DMS153 (cell line): ENCODE data around the gene LMOD3.

Source experiments
- DNase-seq: peaks from one replicate; lab custom pipeline; 2025; lab: John Stamatoyannopoulos, UW

Gene LMOD3

GRCh38 chr3:69122403-69122802 lies at the start of gene LMOD3:
LMOD3 (minus strand) TSS chr3:69122595; CDS start chr3:69122386, 209 bp downstream.
- no peak for DNase-seq

- DNase-seq, result no peak
Observed at GRCh38 chr3:69172058-69172457, 49.7 kb upstream of the LMOD3 start.

- no peak for DNase-seq
Observed at GRCh38 chr3:69166446-69166845, 44.1 kb upstream of the LMOD3 start.

GRCh38 chr3:69165744-69166143 lies 43.3 kb upstream of the LMOD3 start:
- no peak for DNase-seq

GRCh38 chr3:69164296-69164695 lies 41.9 kb upstream of the LMOD3 start:
- DNase-seq, result no peak

- DNase-seq, result no peak
Observed at GRCh38 chr3:69162308-69162980, 40.0 kb upstream of the LMOD3 start.

GRCh38 chr3:69161587-69162307 lies 39.4 kb upstream of the LMOD3 start:
- no peak for DNase-seq

- DNase-seq, result no peak
Observed at GRCh38 chr3:69160525-69160924, 38.1 kb upstream of the LMOD3 start.

GRCh38 chr3:69160107-69160506 lies 37.7 kb upstream of the LMOD3 start:
- no peak for DNase-seq

GRCh38 chr3:69149586-69149985 lies 27.2 kb upstream of the LMOD3 start:
- no peak for DNase-seq

- DNase-seq, result no peak
Observed at GRCh38 chr3:69145688-69146087, 23.3 kb upstream of the LMOD3 start.

- no peak for DNase-seq
Observed at GRCh38 chr3:69144631-69145245, 22.3 kb upstream of the LMOD3 start.

GRCh38 chr3:69143612-69144011 lies 21.2 kb upstream of the LMOD3 start:
- no peak for DNase-seq

- DNase-seq, result no peak
Observed at GRCh38 chr3:69142797-69143454, 20.5 kb upstream of the LMOD3 start.

GRCh38 chr3:69142090-69142489 lies 19.7 kb upstream of the LMOD3 start:
- no peak for DNase-seq

- DNase-seq, result no peak
Observed at GRCh38 chr3:69141313-69141712, 18.9 kb upstream of the LMOD3 start.

GRCh38 chr3:69137412-69137811 lies 15.0 kb upstream of the LMOD3 start:
- no peak for DNase-seq

- no peak for DNase-seq
Observed at GRCh38 chr3:69137005-69137404, 14.6 kb upstream of the LMOD3 start.

GRCh38 chr3:69130689-69131088 lies 8.3 kb upstream of the LMOD3 start:
- DNase-seq, result no peak

GRCh38 chr3:69129531-69129930 lies 7.1 kb upstream of the LMOD3 start:
- no peak for DNase-seq

- no peak for DNase-seq
Observed at GRCh38 chr3:69128509-69128908, 6.1 kb upstream of the LMOD3 start.

GRCh38 chr3:69126999-69127398 lies 4.6 kb upstream of the LMOD3 start:
- DNase-seq, result no peak

GRCh38 chr3:69126216-69126615 lies 3.8 kb upstream of the LMOD3 start:
- DNase-seq, result no peak
